Gastrocnemius medialis (tissue), 4 donors: ENCODE results near the gene GEN1. TPM values are rescaled to one million over a fixed set of nuclear protein-coding genes. Genes with fewer than 3 reads are reported as not detected.

Source experiments
- ATAC-seq, 2 donors: fragments of 150-250 bp; one replicate each; pipeline ENCODE4 v1.9.1; 2016
- DNase-seq, 2 donors: peaks; one replicate each; pipeline ENCODE4 v3.0.0-alpha.2; 2019
- H3K27ac ChIP-seq, 4 donors: fragments of 200-600 bp; sonication (generic); 1 replicate in 1 of 4; 2 replicates in 3 of 4; pipeline ENCODE4 v1.5.1; 2016 to 2018; ENCODE audit warnings: mild to moderate bottlenecking in 2 of 4, moderate library complexity in 1 of 4
- H3K27me3 ChIP-seq, 3 donors: fragments of 200-600 bp; sonication (generic) in 2 of 3; 1 replicate in 1 of 3; 2 replicates in 2 of 3; pipeline versions ENCODE4 v1.5.1 to v1.6.0; 2016 to 2019; ENCODE audit warnings: mild to moderate bottlenecking in 1 of 3, moderate library complexity in 1 of 3
- H3K36me3 ChIP-seq, 2 donors: fragments of 200-600 bp; sonication (generic) in 1 of 2; one replicate each; pipeline ENCODE4 v1.5.1; 2017 to 2018
- H3K4me1 ChIP-seq, 2 donors: fragments of 200-600 bp; sonication (generic) in 1 of 2; one replicate each; pipeline ENCODE4 v1.5.1; 2016 to 2017; ENCODE audit warnings: mild to moderate bottlenecking in 2 of 2
- H3K4me3 ChIP-seq, 4 donors: fragments of 200-600 bp; sonication (generic) in 3 of 4; 1 replicate in 1 of 4; 2 replicates in 3 of 4; pipeline ENCODE4 v1.5.1; 2016 to 2019; ENCODE audit warnings: mild to moderate bottlenecking in 2 of 4
- H3K9me3 ChIP-seq, 3 donors: fragments of 200-600 bp; sonication (generic) in 2 of 3; 1 replicate in 1 of 3; 2 replicates in 2 of 3; pipeline ENCODE4 v1.5.1; 2016 to 2019
- CTCF ChIP-seq, 5 experiments: fragments of 450-650 bp in 3 of 5; fragments of 200-600 bp in 2 of 5; sonication (generic) in 2 of 5; IDR thresholded peaks in 4 of 5; conservative IDR thresholded peaks in 1 of 5; 1 replicate in 4 of 5; 2 replicates in 1 of 5; pipeline ENCODE4 v1.5.1; 2016 to 2019; ENCODE audit warnings: antibody characterized with exemption in 5 of 5, mild to moderate bottlenecking in 3 of 5, moderate library complexity in 3 of 5
- POLR2A ChIP-seq, 2 donors: fragments of 450-650 bp; IDR thresholded peaks; one replicate each; pipeline ENCODE4 v1.6.1; 2017; ENCODE audit warnings: antibody characterized with exemption in 2 of 2, mild to moderate bottlenecking in 2 of 2, moderate library complexity in 2 of 2
- in situ Hi-C, 4 donors: fragments of 200-750 bp; cut with MboI; loops; one replicate each; pipeline versions ENCODE4 v1.15.0 to v1.8.0; 2017; ENCODE audit warnings: low sequenced_read_pairs in 4 of 4
- intact Hi-C: fragments of 100-400 bp; cut with DNase I; formaldehyde crosslinking; loops from one replicate; pipeline ENCODE4 v1.15.1; 2023; ENCODE audit warnings: low total_unique reads
- total RNA-seq, 4 donors: library from RNA; depleted of rRNA; stranded (reverse); fragments of >200 nt; gene quantifications; one replicate each; pipeline versions ENCODE4 v1.1.0 to v1.2.3, GENCODE V29; 2016

GEN1 gene
- total RNA-seq, 4 donors from 2014 or later: 0.31 to 8.7 (median 2.3) TPM

- H3K9me3 ChIP-seq: no peaks in the 10 kb centered on the region
- peaks cover 25 to 30% of the 10 kb centered on the region in 2 donors for H3K4me1 ChIP-seq
- no peak overlapping the region for H3K27ac ChIP-seq
- intact Hi-C loops: no loop called here
- TF ChIP-seq POLR2A (IDR thresholded peaks at IDR 0.05) (no peak), CTCF (IDR thresholded peaks at IDR 0.05 in 4 of 5, conservative IDR thresholded peaks at IDR 0.05 in 1 of 5) (no peak)
- ATAC-seq (no peak), DNase-seq (no peak)
- no peaks in the 10 kb centered on the region for H3K27me3 ChIP-seq
- H3K4me3 ChIP-seq: no peak overlapping the region
- in situ Hi-C loops: no loop called here
- H3K36me3 ChIP-seq: no peaks in the 10 kb centered on the region
Observed at GRCh38 chr2:17790536-17790935, 36.6 kb downstream of the GEN1 start.

- Histone ChIP-seq H3K36me3 (no peaks in the 10 kb centered on the region), H3K4me3 (no peak overlapping the region), H3K27me3 (no peaks in the 10 kb centered on the region), H3K27ac (no peak overlapping the region), H3K9me3 (no peaks in the 10 kb centered on the region), H3K4me1 (peaks cover 27 to 30% of the 10 kb centered on the region in 2 donors)
- in situ Hi-C loops (no loop called here), intact Hi-C loops (no loop called here)
- TF ChIP-seq CTCF (IDR thresholded peaks at IDR 0.05 in 4 of 5, conservative IDR thresholded peaks at IDR 0.05 in 1 of 5) (no peak), POLR2A (IDR thresholded peaks at IDR 0.05) (no peak)
- ATAC-seq (no peak), DNase-seq (no peak)
Observed at GRCh38 chr2:17791121-17791816, 37.3 kb downstream of the GEN1 start.

GRCh38 chr2:17791817-17792130 lies 37.8 kb downstream of the GEN1 start:
- ATAC-seq (no peak), DNase-seq (no peak)
- in situ Hi-C loops (no loop called here), intact Hi-C loops (no loop called here)
- Histone ChIP-seq H3K27me3 (no peaks in the 10 kb centered on the region), H3K9me3 (no peaks in the 10 kb centered on the region), H3K36me3 (no peaks in the 10 kb centered on the region), H3K27ac (no peak overlapping the region), H3K4me1 (peaks cover 27 to 30% of the 10 kb centered on the region in 2 donors), H3K4me3 (no peak overlapping the region)
- TF ChIP-seq POLR2A (IDR thresholded peaks at IDR 0.05): no peak
- TF ChIP-seq CTCF (IDR thresholded peaks at IDR 0.05 in 4 of 5, conservative IDR thresholded peaks at IDR 0.05 in 1 of 5): no peak

- Histone ChIP-seq H3K27me3 (no peaks in the 10 kb centered on the region), H3K9me3 (no peaks in the 10 kb centered on the region), H3K36me3 (no peaks in the 10 kb centered on the region), H3K4me1 (peaks cover 27 to 30% of the 10 kb centered on the region in 2 donors), H3K27ac (no peak overlapping the region), H3K4me3 (no peak overlapping the region)
- DNase-seq (no peak), ATAC-seq (no peak)
- in situ Hi-C loops (no loop called here), intact Hi-C loops (no loop called here)
- TF ChIP-seq POLR2A (IDR thresholded peaks at IDR 0.05): no peak
- TF ChIP-seq CTCF (IDR thresholded peaks at IDR 0.05 in 4 of 5, conservative IDR thresholded peaks at IDR 0.05 in 1 of 5): no peak
Observed at GRCh38 chr2:17792515-17792914, 38.6 kb downstream of the GEN1 start.

GRCh38 chr2:17793296-17793695 lies 39.4 kb downstream of the GEN1 start:
- Histone ChIP-seq H3K9me3 (no peaks in the 10 kb centered on the region), H3K27ac (peak overlapping the region in 3 of 4 donors; percentile 35 to 64 (median 50)), H3K36me3 (no peaks in the 10 kb centered on the region), H3K27me3 (no peaks in the 10 kb centered on the region), H3K4me1 (peaks cover 27 to 30% of the 10 kb centered on the region in 2 donors), H3K4me3 (no peak overlapping the region)
- no peak for TF ChIP-seq CTCF (IDR thresholded peaks at IDR 0.05 in 4 of 5, conservative IDR thresholded peaks at IDR 0.05 in 1 of 5)
- no peak for TF ChIP-seq POLR2A (IDR thresholded peaks at IDR 0.05)
- ATAC-seq: peak; percentile 62 to 66
- DNase-seq: no peak
- intact Hi-C loops (no loop called here), in situ Hi-C loops (no loop called here)
